Activated CD4-positive, alpha-beta T cell treated with anti-CD3 and anti-CD28 coated beads, Interleukin-2, amount 10 ng/mL, durations not matched to agents 7 days and 5 days (primary cell): Measurements from ENCODE around the gene RNU1-3. TPM values are rescaled to one million over a fixed set of nuclear protein-coding genes. Genes with fewer than 3 reads are reported as not detected.
"Not testable (repeated sequence)": the region's sequence is repeated elsewhere in the genome, so short reads cannot be mapped to it uniquely, and the experiment has no call there.

Experiments used
- CTCF ChIA-PET: fragments of 350-600 bp; sonication (Branson Sonifier 250); formaldehyde crosslinking; loops from one replicate; lab custom pipeline; 2021; ENCODE audit warnings: antibody characterized with exemption; lab: Charles Lee
- POLR2A ChIA-PET: fragments of 350-600 bp; sonication (Branson Sonifier 250); formaldehyde crosslinking; loops from one replicate; lab custom pipeline; 2021; ENCODE audit warnings: antibody characterized with exemption; lab: Charles Lee
- DNase-seq: peaks from one replicate; pipeline ENCODE4 v3.0.0-alpha.2; 2020
- H3K27ac Mint-ChIP-seq: one replicate; pipeline ENCODE4 v1.8.0; 2021; ENCODE audit warnings: mild to moderate bottlenecking, moderate library complexity, mixed read lengths
- H3K27me3 Mint-ChIP-seq: one replicate; pipeline ENCODE4 v1.8.0; 2021; ENCODE audit warnings: mixed read lengths
- H3K36me3 Mint-ChIP-seq: one replicate; pipeline ENCODE4 v1.8.0; 2021; ENCODE audit warnings: low read depth, mixed read lengths
- H3K4me1 Mint-ChIP-seq: one replicate; pipeline ENCODE4 v1.8.0; 2021; ENCODE audit warnings: mixed read lengths
- H3K4me3 Mint-ChIP-seq: one replicate; pipeline ENCODE4 v1.8.0; 2021; ENCODE audit warnings: mild to moderate bottlenecking, moderate library complexity, mixed read lengths
- H3K9me3 Mint-ChIP-seq: one replicate; pipeline ENCODE4 v1.8.0; 2021; ENCODE audit warnings: mixed read lengths
- total RNA-seq, 2 experiments: library from RNA; stranded (reverse); gene quantifications; one replicate each; pipeline ENCODE4 v1.2.3, GENCODE V29; 2021

Gene RNU1-3
- total RNA-seq, 2 experiments from 2014 or later: 2,316 to 2,477 TPM

DNA sequence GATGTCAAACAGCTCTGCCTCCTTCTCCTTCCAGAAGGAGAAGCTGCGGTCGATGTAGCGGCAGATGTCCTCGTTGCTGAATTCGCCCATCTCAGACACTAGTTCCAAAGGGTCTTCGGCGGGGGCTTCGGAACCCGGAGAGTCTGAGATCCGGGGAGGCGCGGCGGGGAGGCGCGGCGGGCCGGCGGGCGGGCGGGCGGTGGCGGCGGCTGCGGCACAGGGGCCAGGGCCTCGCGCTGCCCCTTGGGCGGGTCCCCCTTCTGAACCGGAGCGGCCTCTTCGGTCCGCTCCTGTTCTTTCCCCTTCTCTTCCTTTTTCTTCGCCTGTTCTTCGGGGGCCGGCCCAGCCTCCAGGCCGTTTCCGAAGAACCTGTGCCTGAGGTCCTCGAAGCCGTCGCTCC is 25.5 kb upstream of the RNU1-3 start:
- peaks cover 12% of the 10 kb centered on the region for H3K27me3 Mint-ChIP-seq
- POLR2A ChIA-PET, H3K27ac Mint-ChIP-seq, H3K4me3 Mint-ChIP-seq, H3K36me3 Mint-ChIP-seq, CTCF ChIA-PET, H3K4me1 Mint-ChIP-seq, DNase-seq, H3K9me3 Mint-ChIP-seq: not testable (repeated sequence)

DNA sequence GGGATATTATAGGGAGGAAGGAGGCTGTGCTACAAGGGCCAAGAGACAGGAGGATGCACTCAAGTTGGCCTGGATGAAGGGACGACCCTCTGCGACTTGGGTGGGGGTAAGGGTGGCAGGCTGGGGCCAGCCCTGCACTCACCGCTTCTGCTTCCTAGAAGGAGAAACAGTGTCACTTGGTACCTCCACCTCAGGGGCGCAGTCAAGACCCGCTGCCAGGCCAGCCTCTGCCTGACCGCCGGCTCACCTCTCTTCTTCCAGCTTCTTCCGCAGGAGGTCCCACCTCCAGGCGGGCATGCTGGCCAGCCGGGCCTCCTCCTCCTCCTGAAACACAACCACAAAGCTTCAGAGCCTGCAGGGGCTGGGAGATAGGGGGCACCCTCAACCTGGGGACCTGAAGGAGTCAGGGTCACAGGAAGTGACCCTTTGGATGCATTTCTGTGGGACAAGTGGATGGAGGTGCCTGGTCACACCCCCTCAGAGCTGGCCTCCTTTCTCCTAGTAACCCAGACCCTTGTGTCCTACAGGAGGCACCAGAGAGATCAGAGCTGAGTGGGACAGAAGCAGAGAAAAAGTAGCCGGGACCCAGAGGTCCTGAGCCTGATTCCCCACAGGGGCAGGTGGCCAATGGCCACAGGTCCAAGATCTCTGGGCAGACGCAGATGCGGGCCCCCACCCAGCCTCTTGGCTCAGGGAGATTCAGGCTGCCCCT is 24.4 kb upstream of the RNU1-3 start:
- POLR2A ChIA-PET, CTCF ChIA-PET, H3K4me1 Mint-ChIP-seq, H3K4me3 Mint-ChIP-seq, H3K9me3 Mint-ChIP-seq, H3K36me3 Mint-ChIP-seq, H3K27ac Mint-ChIP-seq, DNase-seq: not testable (repeated sequence)
- H3K27me3 Mint-ChIP-seq: peaks cover 12% of the 10 kb centered on the region

DNA sequence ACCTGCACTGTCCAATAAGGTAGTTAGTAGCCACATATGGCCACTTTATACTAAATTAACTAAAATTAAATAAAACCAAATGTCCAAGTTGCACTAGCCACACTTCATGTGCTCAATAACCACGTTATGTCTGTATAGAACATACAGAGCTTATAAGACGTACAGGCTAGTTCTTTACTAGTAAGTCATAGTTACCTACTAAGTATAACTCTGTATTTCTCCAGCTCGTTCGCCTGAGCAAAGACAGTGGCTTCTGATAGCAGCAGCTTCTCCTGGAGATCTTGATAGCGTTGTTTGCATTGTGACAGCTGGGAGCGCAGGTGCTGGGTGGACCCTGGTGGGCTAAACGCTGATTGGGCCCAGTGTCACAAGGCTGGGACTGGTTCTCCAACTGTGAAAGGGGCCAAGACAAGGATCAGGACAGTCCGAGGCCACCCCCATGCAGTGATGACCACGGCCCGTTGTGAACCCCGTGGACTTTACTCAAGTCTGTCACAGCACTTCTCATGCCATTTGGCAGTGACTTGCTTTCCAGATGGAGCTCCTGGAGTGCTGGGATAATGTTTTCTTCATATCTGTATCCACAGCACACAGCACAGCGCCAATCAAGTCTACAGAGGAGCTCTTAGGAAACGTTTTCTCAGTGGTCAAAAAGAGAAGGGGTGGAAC is 20.5 kb upstream of the RNU1-3 start:
- H3K4me1 Mint-ChIP-seq, H3K36me3 Mint-ChIP-seq, POLR2A ChIA-PET, H3K9me3 Mint-ChIP-seq, H3K4me3 Mint-ChIP-seq, DNase-seq, H3K27ac Mint-ChIP-seq: not testable (repeated sequence)
- CTCF ChIA-PET: interaction anchor here (0.9 kb wide), 2 partner anchors 8 to 26 kb away, joined by 3 read pairs; no protein-coding TSS in a partner anchor
- peaks cover 18% of the 10 kb centered on the region for H3K27me3 Mint-ChIP-seq

DNA sequence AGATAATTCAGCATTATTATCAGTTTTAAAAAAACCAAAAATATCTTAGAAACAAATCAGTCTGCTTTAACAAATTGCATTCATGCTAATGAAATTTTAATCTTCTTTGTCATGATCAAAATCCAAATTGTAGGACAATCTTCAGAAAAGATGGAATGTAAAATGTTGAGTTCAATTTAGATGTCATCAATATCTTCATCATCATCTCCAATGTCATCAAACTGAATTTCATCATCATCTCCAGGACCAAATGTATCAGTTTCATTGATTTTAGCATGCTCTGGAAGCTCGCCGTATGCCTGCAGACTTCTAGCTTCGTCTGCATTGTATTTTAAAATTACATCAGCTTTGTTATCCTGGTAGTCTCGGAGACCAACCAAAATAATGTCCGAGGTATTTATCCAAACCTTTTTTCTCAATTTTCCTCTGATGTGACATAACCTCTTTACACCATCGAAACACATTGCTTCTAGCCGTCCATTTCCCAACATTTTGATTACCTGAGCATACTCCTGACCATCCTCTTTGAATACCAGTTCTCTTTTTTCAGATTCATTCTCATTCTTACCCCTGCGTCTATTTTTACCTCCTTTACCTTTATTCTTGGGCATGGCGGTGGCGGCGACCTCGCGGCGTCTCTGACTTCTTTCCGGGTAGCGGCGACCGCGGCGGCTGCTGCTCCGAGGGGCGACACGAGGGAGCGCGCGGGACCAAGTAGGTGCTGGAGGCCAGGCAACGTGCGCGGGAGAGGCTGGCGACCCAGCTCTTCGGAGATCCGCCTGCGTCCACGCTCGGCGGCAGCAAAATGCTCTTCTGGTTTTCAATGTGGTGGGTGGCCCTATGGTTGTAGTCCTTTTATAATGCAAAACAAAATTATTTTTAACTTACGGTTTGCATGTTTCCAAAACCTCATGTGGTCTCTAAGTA is 19.0 kb upstream of the RNU1-3 start:
- POLR2A ChIA-PET, H3K9me3 Mint-ChIP-seq, H3K4me3 Mint-ChIP-seq, DNase-seq, CTCF ChIA-PET, H3K4me1 Mint-ChIP-seq, H3K27ac Mint-ChIP-seq, H3K36me3 Mint-ChIP-seq: not testable (repeated sequence)
- H3K27me3 Mint-ChIP-seq: peaks cover 21% of the 10 kb centered on the region

DNA sequence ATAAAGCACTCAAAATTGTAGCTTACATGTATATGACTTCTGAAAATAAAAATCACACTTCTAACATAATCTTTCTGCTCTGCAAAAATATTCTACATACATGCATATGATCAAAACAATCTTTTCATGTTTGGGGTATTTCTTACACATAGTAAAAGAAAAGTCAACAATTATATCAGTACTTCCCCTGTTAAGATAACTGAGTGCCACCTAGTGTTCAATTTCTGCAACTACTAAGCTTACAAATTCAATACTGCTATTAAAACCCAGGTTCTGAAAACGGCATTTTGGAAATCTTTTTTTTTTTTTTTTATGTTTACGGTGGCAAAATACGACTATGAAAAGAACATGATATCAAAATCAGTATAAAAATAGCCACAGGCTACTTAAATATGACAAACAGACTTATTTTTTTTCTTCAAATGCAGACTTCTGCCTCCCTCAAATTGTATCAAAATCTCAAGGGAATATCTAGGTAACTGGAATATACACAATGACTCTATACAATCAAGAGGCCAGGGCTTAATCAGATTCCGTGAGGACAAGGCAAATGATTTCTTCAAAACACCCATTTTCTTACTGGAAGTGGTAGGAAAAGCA is 18.1 kb upstream of the RNU1-3 start:
- H3K4me3 Mint-ChIP-seq, H3K27ac Mint-ChIP-seq, H3K4me1 Mint-ChIP-seq, DNase-seq, H3K9me3 Mint-ChIP-seq, CTCF ChIA-PET, H3K36me3 Mint-ChIP-seq, POLR2A ChIA-PET: not testable (repeated sequence)
- H3K27me3 Mint-ChIP-seq: peaks cover 24% of the 10 kb centered on the region

DNA sequence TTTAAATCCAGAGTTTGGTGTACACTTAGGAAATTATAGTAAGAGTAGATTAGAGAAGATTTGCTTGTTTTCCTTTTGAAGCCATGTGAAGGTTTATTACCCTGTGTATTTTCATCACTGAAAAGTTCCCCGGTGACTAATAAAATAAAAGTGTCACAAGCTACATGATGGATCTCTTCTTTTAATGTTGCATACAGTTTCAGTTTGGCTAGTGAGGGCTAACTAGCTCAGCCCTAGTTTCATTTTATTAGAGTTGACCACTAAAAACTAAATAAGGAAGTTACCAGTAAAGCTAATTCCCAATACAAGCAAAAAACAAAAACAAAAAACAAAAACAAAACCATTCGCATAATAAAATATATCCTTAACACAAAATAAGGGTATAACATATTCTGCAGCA is 17.4 kb upstream of the RNU1-3 start:
- POLR2A ChIA-PET, H3K36me3 Mint-ChIP-seq, CTCF ChIA-PET, H3K4me3 Mint-ChIP-seq, H3K27ac Mint-ChIP-seq, DNase-seq, H3K4me1 Mint-ChIP-seq, H3K9me3 Mint-ChIP-seq: not testable (repeated sequence)
- H3K27me3 Mint-ChIP-seq: peaks cover 28% of the 10 kb centered on the region

DNA sequence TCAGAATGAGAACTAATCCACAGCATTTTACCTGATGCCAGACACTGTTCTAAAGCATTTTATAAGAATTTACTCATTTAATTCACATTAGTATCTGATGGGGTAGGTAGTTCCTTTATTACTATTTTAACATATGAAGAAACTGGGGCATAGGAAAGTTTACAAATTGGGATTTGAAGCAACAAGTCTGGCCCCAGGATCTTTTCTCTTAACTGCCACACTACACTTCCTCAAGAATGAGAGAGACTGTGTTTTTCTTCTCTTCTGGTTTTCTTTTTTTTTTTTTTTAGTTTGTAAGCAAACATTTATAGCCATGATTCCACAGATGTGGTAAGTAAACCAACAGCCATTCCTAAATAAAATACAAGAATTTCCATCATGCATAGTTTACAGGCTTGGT is 16.1 kb upstream of the RNU1-3 start:
- H3K4me1 Mint-ChIP-seq, H3K4me3 Mint-ChIP-seq, H3K36me3 Mint-ChIP-seq, POLR2A ChIA-PET, CTCF ChIA-PET, H3K27ac Mint-ChIP-seq, DNase-seq, H3K9me3 Mint-ChIP-seq: not testable (repeated sequence)
- H3K27me3 Mint-ChIP-seq: peaks cover 40% of the 10 kb centered on the region

DNA sequence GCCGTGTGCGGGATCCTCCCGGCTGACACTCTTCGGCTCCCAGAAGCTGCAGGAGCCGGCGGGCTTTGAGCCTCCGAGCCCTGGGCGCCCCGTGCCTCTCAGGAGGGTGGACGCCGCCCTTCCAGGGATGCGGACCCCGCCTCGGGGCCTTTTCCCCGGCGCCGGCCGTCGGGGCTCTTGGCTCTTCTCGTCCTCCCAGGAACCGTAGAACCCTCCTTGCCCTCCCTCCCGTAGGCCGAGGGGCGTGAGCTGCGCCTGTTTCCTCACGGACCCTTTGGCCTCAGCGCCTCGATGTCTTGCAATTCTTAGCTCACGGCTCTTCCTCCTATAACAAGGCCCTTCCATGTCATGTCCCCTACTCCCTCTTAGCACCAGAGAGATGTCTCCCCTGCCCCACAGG is 13.6 kb upstream of the RNU1-3 start:
- H3K4me1 Mint-ChIP-seq: peaks cover 18% of the 10 kb centered on the region
- CTCF ChIA-PET, H3K36me3 Mint-ChIP-seq, DNase-seq, H3K4me3 Mint-ChIP-seq, H3K27ac Mint-ChIP-seq, H3K9me3 Mint-ChIP-seq, POLR2A ChIA-PET: not testable (repeated sequence)
- H3K27me3 Mint-ChIP-seq: peaks cover 44% of the 10 kb centered on the region

DNA sequence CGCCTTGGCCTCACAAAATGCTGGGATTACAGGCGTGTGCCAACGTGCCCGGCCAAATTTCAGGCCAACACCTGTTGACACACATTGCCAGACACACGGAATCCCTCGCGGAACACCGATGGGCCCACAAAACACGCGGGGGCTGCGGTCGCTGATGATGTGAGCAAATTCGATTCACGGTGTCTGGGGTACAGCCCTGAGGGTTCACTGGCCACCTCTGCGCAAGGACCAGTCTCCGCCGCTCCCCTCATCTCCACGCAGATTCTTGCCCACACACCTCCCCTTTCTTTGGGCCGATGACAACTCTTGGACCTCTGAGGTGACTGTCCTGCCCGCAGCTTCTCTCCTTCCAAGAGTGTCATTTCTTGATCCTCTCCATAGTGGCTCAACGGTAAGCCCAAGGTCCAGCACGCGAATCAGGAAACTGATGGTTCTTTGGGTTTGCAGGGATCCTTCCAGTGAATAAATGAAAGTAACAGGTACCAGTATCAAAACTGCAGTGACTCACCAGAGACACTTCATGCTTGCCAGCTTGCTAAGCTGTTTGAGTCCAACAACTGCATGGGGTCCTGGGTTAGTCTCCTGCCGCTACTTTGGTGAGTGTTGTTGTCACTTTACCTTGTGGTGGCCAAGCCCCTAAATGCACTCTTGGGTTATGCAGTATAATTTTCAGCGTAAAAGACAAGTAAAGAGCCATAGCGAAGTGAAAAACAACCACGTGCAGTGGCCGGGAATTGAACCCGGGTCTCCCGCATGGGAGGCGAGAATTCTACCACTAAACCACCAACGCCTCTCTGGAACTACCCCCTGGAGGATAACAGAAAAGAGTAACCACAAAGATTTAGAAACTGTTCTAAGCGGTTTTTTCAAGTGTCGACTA is 11.0 kb upstream of the RNU1-3 start:
- no peak overlapping the region for H3K27ac Mint-ChIP-seq
- CTCF ChIA-PET: no interaction called here
- peaks cover 43% of the 10 kb centered on the region for H3K27me3 Mint-ChIP-seq
- peaks cover 18% of the 10 kb centered on the region for H3K4me1 Mint-ChIP-seq
- H3K36me3 Mint-ChIP-seq: no peaks in the 10 kb centered on the region
- POLR2A ChIA-PET: no interaction called here
- DNase-seq: peak; percentile 16
- no peak overlapping the region for H3K4me3 Mint-ChIP-seq
- no peaks in the 10 kb centered on the region for H3K9me3 Mint-ChIP-seq

DNA sequence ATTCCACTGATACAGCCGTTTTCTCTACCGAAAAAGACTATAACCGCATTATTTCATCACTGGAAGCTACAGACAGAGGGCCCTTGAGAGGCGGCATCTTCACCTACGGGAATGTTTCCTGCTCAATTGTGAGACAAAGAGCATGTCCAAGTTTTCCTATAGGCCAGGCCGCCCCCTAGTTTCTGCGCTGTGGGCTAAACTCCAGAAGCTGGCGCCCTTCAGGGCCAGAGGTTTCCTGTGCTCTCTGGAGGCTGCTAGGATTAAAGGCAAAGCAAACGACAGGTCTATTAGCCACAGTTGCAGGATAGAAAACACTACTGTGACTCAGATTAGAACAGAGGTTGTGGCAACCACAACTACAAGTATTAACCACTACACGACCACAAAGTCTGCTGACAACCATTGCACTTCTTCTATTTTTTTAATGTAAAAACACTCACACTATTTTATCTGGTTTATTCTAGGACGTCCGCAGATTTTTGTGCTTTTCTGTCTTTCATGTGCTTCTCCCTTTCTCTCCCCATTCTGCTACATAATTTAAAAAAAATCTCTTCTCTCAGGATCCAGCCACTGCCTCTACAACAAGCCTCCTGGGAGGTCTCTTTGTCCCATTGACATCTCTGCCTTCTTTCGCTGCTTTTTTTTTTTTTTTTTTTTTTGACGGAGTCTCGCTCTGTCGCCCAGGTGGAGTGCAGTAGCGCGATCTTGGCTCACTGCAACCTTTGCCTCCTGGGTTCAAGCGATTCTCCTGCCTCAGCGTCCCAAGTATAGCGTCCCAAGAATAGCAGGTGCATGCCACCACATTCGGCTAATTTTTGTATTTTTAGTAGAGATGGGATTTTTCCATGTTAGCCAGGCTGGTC is 10.1 kb upstream of the RNU1-3 start:
- Mint-ChIP-seq H3K4me1 (peaks cover 18% of the 10 kb centered on the region), H3K27ac (peak overlapping the region; percentile 3), H3K27me3 (peaks cover 42% of the 10 kb centered on the region)
- H3K4me3 Mint-ChIP-seq, H3K9me3 Mint-ChIP-seq, POLR2A ChIA-PET, H3K36me3 Mint-ChIP-seq, CTCF ChIA-PET: not testable (repeated sequence)
- peak; percentile 24 for DNase-seq

DNA sequence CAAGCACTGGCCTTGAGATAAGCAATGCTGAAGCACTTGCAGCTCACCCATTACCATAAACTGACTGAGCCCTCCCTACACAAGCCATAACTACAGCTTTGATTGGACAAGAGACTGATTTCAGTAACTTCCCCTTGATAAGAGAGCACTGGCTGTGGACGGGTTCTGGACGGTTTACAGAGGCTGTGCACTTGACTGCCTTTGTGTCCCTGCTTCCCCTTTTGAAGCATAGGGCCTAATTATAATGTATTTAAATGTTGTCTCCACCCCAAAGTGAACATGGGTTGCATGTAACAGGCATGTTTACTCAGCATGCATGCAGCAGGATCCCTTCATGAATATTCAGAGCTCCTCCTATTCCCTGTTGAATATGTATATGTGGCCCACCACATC is 8.4 kb upstream of the RNU1-3 start:
- CTCF ChIA-PET, H3K36me3 Mint-ChIP-seq, DNase-seq, H3K27ac Mint-ChIP-seq, H3K4me3 Mint-ChIP-seq, H3K9me3 Mint-ChIP-seq, POLR2A ChIA-PET: not testable (repeated sequence)
- Mint-ChIP-seq H3K4me1 (peaks cover 18% of the 10 kb centered on the region), H3K27me3 (peaks cover 38% of the 10 kb centered on the region)
